Activated CD8-positive, alpha-beta memory T cell treated with anti-CD3 and anti-CD28 coated beads for 24 hours (primary cell): ENCODE results near the gene GUCD1.

Source experiments
- DNase-seq: peaks from one replicate; pipeline ENCODE4 v3.0.0-alpha.2; 2020

GUCD1 gene

DNA sequence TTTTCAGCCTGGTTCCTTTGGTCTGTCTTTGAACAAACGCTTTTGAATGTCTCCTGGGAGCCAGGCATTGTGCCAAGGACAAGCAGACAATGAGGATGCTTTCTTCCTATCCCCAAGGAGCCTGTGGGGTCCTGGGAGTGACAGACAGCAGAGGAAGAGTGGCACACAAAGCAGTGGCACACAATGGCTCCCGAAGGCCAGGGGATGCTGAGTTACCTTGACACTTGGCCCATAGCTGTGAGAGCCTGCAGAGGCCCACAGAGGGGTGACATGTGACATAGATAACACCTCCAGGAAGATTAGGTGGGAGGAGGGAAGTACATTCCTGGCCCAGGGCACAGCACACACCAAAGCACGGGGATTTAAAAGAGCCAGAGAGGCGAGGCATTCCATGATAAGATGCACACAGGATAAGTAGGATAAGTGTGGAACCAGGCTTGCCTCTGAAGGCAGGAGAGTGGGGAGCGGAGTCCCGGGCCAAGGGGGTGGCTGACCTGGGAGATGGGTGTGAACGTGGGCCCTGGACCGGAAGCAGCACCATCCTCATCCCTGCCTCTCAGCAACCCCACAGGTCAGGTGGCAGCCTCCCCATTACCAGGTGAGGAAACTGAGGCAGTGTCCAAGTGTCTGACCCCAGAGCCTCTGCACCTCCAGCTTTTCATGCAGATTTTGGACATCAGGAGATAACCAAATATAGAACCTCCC lies 53.5 kb downstream of the GUCD1 start:
- no peak for DNase-seq

DNA sequence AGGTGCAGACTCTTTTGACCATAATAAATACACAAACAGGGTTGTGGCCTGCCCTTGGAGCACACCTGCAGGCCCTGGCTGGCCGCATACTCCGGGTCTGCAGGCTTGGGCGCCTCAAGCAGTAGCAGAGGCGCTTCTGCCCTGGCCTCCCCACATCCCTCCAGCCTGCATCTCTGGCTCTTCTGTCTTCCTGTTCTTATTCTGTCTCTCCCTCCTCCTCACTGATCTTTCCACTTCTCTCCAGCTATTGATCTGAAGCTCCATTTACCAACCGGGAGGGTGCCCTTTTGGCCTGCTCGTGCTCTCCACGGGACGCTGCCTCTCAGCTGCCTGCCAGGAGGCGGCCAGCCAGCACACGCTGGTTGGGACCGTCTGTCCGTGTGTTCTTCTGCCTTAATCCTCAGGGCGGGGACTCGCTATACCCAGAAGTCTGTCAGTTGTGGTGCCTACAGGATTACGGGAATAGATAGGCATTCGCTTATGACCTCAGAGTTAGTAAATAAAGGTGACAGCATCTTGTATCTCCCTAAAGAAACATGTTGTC lies 54.6 kb downstream of the GUCD1 start:
- no peak for DNase-seq

DNA sequence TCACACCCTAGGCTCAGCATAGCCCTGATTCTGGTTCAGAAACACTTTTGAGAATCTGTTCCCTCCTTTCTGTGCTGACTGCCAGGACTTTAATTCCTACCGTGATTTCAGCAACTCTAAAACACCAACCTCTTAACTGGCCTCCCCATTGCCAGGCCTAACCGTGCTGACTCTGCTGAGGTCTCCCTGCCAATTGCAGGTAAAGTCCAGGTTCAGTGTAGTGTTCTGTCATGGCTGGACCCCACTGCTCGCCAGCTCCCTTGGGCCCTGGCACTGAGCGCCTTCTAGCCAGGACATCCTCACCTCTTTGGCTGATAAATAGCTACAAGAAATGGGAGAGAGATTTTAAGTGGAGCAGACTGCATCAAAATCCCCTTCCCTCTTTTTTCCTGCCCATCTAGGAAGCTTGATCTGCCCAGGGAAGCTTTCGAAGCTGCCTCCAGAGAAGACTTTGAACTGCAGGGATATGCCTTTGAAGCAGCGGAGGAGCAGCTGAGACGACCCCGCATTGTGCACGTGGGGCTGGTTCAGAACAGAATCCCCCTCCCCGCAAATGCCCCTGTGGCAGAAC lies 55.1 kb downstream of the GUCD1 start:
- no peak for DNase-seq

DNA sequence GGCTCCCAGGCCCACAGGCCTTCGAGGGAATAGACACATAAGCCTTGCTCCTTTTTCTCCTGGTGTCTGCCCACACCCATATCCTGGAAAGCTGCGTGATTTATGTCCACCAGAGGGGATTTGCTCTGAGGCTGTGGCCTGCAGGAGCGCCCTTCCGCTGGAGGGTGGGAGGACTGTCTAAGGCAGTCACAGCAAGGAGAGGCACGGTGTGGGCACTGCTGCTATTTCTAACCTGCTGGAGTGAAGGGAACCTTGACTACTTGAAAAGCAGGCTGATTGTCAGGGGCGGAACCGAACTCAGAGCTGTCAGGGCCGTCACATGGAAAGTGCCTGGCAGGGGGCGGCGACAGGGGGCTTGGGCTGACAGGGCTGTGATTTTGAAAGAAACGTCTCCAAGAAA lies 56.1 kb downstream of the GUCD1 start:
- no peak for DNase-seq

DNA sequence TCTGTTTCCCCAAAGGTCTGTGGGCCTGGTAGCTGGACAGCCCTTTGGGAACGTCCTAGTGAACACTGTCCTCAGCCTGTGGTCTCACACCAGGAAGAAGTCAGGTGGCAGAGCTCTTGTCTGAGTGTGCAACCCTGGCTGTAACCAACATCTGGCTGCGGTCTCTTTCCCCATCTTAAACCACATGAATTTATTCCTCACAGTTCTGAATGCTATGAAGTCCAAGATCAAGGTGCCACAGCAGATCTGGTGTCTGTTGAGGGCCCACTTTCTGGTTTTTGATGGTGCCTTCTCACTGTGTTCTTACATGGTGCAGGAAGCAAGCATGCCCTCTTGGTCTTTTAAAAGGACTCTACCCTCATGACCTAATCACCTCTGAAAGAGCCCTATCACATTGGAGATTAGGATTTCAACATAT lies 57.1 kb downstream of the GUCD1 start:
- DNase-seq: no peak

DNA sequence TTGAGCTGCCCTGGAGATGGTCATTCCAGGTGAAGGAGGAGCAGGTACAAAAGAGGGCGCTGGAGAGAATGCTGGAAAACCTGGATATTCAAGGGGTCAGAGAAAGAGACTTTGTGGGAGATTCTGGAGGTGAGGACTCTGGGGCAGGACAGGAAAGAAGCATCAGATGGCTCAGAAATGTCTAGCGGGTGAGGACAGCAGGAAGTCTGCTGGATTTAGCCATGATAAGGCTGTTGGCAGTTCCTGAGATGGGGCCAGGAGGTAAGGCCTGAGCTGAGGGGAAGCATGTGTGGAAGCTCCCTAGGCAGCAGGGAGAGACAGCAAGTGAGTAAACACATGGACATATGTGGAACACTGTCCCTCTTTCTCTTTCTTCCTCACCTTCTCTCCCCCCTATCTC lies 58.3 kb downstream of the GUCD1 start:
- no peak for DNase-seq

DNA sequence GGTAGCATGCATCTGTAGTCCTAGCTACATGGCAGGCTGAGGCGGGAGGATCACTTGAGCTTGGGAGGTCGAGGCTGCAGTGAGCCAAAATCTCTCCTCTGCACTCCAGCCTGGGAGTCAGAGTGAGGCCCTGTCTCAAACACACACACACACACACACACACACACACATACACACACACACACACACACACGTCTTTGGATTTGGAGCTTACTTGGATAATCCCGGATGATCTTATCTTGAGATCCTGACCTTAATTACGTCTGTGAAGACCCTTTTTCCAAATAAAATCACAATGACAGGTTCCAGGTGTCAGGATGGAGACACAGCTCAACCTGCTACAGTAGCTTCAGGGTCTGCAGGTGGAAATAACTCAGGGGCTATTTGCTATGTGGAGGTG lies 58.7 kb downstream of the GUCD1 start:
- no peak for DNase-seq

DNA sequence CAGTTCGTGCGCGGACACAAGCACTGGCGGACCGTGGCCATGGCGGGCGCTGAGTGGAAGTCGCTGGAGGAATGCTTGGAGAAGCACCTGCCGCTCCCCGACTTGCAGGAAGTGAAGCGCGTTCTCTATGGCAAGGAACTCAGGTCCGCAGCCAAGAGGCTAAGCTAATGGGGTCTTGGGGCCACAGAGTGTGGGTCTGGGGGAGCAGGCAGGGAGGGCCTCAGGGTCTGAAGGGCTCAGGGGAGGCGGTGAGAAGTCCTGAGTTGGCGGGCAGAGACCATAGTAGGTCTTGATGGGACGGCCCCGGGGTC lies 59.6 kb downstream of the GUCD1 start:
- no peak for DNase-seq

DNA sequence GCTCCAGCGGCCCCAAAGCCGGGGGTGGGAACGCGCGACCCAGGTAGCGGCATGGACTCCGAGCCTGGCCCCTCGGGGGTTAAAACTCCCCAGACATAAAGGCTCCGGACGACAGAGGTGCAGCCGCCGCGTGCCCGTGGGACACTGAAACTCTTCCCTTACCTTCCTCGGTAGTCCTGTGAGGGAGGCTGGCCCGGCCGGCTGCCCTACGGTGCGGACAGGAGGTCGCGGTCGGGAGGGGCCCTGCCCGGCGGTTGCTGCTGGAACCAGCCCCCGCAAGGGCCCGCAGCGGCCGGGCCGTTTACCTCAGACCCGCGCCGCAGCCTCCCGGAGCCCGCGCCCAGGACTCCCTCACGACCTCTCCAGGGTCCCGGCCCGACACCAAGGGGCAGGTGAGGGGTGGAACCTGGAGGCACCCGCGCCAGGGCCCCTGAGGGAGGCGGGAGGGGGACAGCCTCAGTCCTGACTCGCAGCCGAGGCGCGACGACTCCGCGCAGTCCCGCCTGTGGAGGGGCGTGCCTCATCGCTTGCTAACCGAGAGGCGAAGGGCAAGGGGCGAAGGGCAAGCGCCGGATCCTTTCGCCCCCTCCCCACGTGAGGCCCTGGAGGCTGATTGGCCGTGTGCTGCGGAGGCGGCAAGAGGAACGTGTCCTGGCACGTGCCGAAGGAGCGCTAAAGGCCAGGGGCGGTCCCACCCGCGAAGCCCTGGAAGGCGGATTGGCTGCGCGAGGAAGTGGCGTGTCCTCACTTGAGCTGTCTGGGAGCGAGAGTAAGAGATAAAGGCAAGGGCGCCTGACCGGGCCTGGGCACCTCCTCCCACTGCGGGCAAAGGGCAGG lies 60.2 kb downstream of the GUCD1 start, which contains the start of gene UPB1:
UPB1 (plus strand) TSS at position 805 of the 837 bp plus-strand sequence. CDS start 72 bp downstream, outside the sequence.
- DNase-seq: no peak

DNA sequence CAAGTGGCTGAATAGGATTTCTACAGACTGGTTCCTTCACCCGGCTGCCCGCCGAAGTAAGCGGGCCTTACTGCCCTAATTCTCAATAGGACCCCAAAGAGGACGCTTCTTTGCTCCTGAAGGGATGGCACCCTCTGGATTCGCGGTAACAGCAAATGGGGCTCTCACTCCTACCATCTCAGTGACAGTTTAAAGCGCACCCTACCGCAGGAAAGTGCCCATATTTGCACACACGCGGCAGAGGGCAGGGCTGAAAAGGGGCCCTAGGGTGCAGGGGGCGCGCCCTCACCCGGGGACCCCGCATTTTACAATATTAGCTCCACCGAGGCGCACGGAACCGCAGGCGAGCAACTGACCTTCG lies 60.8 kb downstream of the GUCD1 start:
- no peak for DNase-seq

DNA sequence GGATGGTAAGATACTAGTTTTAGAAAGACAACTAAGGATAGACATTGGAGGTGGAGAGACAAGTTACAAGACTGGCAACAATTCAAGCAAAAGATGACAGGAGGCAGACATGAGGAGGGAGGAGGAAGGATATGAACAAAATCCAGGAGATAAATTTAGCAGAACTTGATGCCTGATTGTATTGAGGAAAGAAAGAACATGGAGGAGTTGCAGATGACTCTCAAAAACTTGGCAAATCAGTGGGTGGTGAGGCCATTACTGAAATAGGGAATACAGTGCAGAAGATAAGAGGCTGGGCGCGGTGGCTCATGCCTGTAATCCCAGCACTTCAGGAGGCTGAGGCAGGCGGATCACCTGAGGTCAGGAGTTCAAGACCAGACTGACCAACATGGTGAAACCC lies 62.5 kb downstream of the GUCD1 start:
- DNase-seq: no peak
